ENCODE data around the gene FILIP1L. TPM values are rescaled to one million over a fixed set of nuclear protein-coding genes. Genes with fewer than 3 reads are reported as not detected.
A peak's percentile ranks its signal among the peaks of the same experiment; 100 is the strongest.

The FILIP1L gene
- total and polyA plus RNA-seq, 2 of the 8 experiments (the other 6 are each of a cell fraction or from before 2014, with no cell fraction given): 0.06 to 0.09 TPM

- H3K4ac ChIP-seq (replicated peaks; ENCODE audit: insufficient read length, low read depth, low read length): no peak overlapping the region
- H3K9me3 ChIP-seq (ENCODE audit: insufficient read depth in 2 of 2, low read depth in 1 of 2, low read length in 1 of 2): no peaks in the 10 kb centered on the region
- no peak overlapping the region for H2AFZ ChIP-seq (ENCODE audit: low read length)
- H4K91ac ChIP-seq (replicated peaks; ENCODE audit: insufficient read length, low read length): no peak overlapping the region
- no peak overlapping the region for H3K27ac ChIP-seq (ENCODE audit: low read depth, low read length)
- ChIA-PET POLR2A (ENCODE audit: partially characterized antibody) (interaction anchor here (0.9 to 1.0 kb wide), 2 partner anchors 155 to 156 kb away, joined by 3 to 4 read pairs; partner anchors contain the start of gene TBC1D23), CTCF (ENCODE audit: partially characterized antibody) (interaction anchor here (0.6 to 3.3 kb wide), 9 partner anchors 11 to 273 kb away, joined by 3 to 11 read pairs (median 3); no protein-coding TSS in a partner anchor)
- FAIRE-seq: no peak
- no peaks in the 10 kb centered on the region for H3K27me3 ChIP-seq (replicated peaks in 1 of 4; ENCODE audit: control insufficient read depth in 3 of 4, extremely low read depth in 1 of 4, insufficient read depth in 3 of 4, low read length in 3 of 4)
- no peaks in the 10 kb centered on the region for H4K20me1 ChIP-seq (replicated peaks in 1 of 2; ENCODE audit: control insufficient read depth in 1 of 2, insufficient read depth in 2 of 2, low read length in 2 of 2)
- no peak overlapping the region for H4K8ac ChIP-seq (ENCODE audit: extremely low read depth, insufficient read depth, low read length)
- no peak overlapping the region for H2BK20ac ChIP-seq (ENCODE audit: low read length)
- peak overlapping the region; percentile 48 for H4K5ac ChIP-seq (ENCODE audit: insufficient read length, low read depth, low read length)
- no peaks in the 10 kb centered on the region for H3K36me3 ChIP-seq (ENCODE audit: control insufficient read depth in 2 of 4, insufficient read depth in 4 of 4, low read length in 3 of 4)
- no peaks in the 10 kb centered on the region; the same call in 1 of the 2 replicates for H3K23me2 ChIP-seq (ENCODE audit: low read depth, low read length)
- no peak overlapping the region for H2BK120ac ChIP-seq (replicated peaks; ENCODE audit: low read depth, low read length)
- no peak overlapping the region for H3K14ac ChIP-seq (ENCODE audit: insufficient read length)
- no peak for DNase-seq (ENCODE audit: low read depth in 1 of 2, low spot score in 2 of 2)
- no peak overlapping the region for H3K9ac ChIP-seq (replicated peaks in 1 of 4; ENCODE audit: extremely low read depth in 1 of 4, low read depth in 3 of 4, low read length in 3 of 4)
- H3K79me1 ChIP-seq (ENCODE audit: low read depth, low read length): no peaks in the 10 kb centered on the region
- no peak overlapping the region for H2BK15ac ChIP-seq (ENCODE audit: low read length)
- no peak overlapping the region for H2BK12ac ChIP-seq (ENCODE audit: low read depth, low read length)
- H3K4me1 ChIP-seq (replicated peaks in 1 of 4; ENCODE audit: control insufficient read depth in 3 of 4, insufficient read depth in 4 of 4, low read length in 3 of 4): peaks cover 0 to 2% (median 0%) of the 10 kb centered on the region in 4 experiments; a peak in 1 of 7 replicates
- H3K4me3 ChIP-seq (ENCODE audit: extremely low read depth in 1 of 4, insufficient read depth in 2 of 4, low read depth in 3 of 4, low read length in 4 of 4): no peak overlapping the region
- no peak overlapping the region for H3K23ac ChIP-seq (ENCODE audit: insufficient read length)
- H2AK5ac ChIP-seq (ENCODE audit: low read depth, low read length): no peak overlapping the region
- H2BK5ac ChIP-seq (ENCODE audit: low read depth, low read length): no peak overlapping the region
- no peaks in the 10 kb centered on the region for H3K79me2 ChIP-seq (ENCODE audit: control insufficient read depth in 1 of 2, insufficient read depth in 2 of 2, low read length in 2 of 2)
- H3K4me2 ChIP-seq (ENCODE audit: insufficient read depth in 1 of 2, low read depth in 2 of 2, low read length in 2 of 2): no peak overlapping the region
- H3K18ac ChIP-seq (ENCODE audit: extremely low read depth, low read length): no peak overlapping the region
- H3K56ac ChIP-seq (replicated peaks; ENCODE audit: insufficient read length, low read depth, low read length): no peak overlapping the region
- TF ChIP-seq SP2 (IDR thresholded peaks at IDR 0.05; ENCODE audit: low read length): no peak
- TF ChIP-seq GABPA (IDR thresholded peaks at IDR 0.05; ENCODE audit: borderline replicate concordance, insufficient read depth, low read length): no peak
- TF ChIP-seq NRF1 (IDR thresholded peaks at IDR 0.05; ENCODE audit: low read depth, low read length): no peak
- TF ChIP-seq KDM5A (IDR thresholded peaks at IDR 0.05; ENCODE audit: low read length): no peak
- TF ChIP-seq SIX5 (IDR thresholded peaks at IDR 0.05; ENCODE audit: low read depth, low read length): no peak
- no peak for TF ChIP-seq FOSL1 (IDR thresholded peaks at IDR 0.05; ENCODE audit: insufficient read depth, low read depth, low read length)
- TF ChIP-seq TCF12 (IDR thresholded peaks at IDR 0.05; ENCODE audit: low read depth, low read length): no peak
- TF ChIP-seq RAD21 (IDR thresholded peaks at IDR 0.05 in 1 of 2, conservative IDR thresholded peaks at IDR 0.05 in 1 of 2; ENCODE audit: low read depth in 2 of 2, low read length in 2 of 2): no peak
- no peak for TF ChIP-seq CHD2 (IDR thresholded peaks at IDR 0.05; ENCODE audit: low read length)
- TF ChIP-seq KDM1A (IDR thresholded peaks at IDR 0.05; ENCODE audit: borderline replicate concordance, low read length): no peak
- TF ChIP-seq POLR2AphosphoS5 (IDR thresholded peaks at IDR 0.05; ENCODE audit: low read depth, low read length): no peak
- TF ChIP-seq E2F6 (IDR thresholded peaks at IDR 0.05): no peak
- TF ChIP-seq SP1 (IDR thresholded peaks at IDR 0.05; ENCODE audit: low read depth, low read length): no peak
- no peak for TF ChIP-seq KDM4A (IDR thresholded peaks at IDR 0.05; ENCODE audit: low read depth, low read length, severe bottlenecking)
Observed at GRCh38 chr3:100104817-100105413, 9.4 kb downstream of the FILIP1L start.

All from H1 (cell line).